HG03135 (cell line): ENCODE data around the gene TSPAN32.

Source experiments
- ATAC-seq: cut with Tn5 transposase; IDR thresholded peaks from one replicate; pipeline ENCODE4 v1.9.1; 2021; ENCODE audit warnings: mild to moderate bottlenecking, moderate library complexity; ENCODE audit not compliant: unreplicated experiment

The TSPAN32 gene

DNA sequence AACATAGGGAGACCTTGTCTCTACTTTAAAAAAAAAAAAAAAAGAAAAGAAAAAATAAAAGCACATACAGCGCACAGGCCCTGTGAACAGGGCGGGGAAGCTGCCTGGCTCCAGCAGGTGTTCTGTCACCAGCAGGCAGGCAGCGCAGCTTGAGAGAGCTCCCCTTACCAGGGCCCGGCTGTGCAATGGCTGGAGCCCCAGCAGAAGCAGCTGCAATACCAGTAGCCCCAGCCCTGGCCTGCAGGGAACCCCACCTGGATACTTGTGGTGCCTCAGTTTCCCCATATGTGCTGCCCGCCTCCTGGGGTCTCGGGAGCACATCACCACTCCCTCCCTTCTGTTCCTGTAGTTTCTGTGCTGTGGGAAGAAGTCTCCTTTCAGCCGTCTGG is 12.3 kb downstream of the TSPAN32 start:
- no peak for ATAC-seq

GRCh38 chr11:2314525-2315394 is 12.9 kb downstream of the TSPAN32 start:
- no peak for ATAC-seq

DNA sequence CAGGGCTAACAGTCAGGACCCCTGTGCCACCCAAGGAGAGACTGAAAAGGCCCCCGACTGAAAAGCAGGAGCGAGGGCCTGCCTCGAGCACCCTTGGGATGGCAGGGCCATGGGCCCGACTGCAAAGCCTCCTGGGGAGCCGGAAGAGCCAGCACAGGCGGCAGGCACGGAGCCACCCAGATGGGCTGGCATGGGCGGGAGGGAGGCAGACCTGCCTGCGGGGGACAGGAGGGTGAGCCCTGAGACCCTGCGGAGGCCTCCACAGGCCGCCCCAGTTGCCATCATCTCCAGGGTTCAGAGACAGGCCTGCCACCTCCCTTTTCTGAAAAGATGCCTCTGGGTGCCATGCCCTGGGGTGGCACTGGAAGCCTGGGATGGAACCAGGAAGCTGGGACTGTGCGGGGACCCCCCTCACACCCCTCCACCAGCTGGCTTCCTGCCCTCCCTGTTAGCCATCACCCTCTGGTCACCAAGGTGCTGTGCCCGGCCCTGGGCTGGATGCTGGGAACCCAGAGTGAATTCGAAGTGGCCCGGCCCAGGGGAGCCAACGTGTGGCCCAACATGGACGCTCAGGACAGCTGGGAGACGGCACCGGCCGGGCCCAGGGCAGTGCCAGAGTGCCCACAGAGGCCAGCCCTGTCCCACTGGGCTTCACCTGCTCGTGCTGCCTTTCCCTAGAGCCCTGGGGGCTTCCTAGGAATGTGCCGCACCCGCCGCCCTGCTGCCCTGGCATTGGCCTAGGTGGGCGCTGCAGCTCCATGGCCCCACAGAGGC is 13.8 kb downstream of the TSPAN32 start:
- ATAC-seq: no peak

DNA sequence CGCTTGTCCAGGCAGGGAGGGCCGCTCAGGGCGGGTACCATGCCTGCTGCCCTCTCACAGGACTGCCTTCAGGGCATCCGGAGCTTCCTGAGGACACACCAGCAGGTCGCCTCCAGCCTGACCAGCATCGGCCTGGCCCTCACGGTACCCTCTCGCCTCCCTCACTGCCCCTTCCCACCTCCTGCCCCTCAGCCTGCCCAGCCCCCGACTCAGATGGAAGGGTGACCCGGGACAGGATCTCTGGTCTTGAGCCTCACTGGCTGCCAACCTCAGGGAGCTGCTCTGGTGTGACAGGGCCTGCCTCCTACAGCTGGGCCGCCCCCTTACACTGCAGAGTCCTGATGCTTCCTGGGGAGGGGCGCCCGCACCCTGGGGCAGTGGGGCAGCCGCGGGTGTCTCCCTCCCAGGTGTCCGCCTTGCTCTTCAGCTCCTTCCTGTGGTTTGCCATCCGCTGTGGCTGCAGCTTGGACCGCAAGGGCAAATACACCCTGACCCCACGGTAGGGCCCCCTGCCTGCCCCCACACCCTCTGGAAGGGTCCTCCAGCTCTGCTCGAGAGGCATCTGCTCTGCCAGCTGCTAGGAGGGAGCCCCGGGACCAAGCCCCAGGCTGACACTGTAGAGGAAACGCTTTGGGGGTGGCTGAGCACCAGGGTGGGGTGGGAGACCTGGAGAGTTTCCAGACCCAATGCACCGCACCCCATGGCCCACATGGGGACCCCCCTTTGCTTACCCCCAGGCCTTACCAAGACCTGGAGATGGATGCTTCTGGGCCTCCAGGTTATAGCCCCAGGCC is 14.6 kb downstream of the TSPAN32 start:
- no peak for ATAC-seq

DNA sequence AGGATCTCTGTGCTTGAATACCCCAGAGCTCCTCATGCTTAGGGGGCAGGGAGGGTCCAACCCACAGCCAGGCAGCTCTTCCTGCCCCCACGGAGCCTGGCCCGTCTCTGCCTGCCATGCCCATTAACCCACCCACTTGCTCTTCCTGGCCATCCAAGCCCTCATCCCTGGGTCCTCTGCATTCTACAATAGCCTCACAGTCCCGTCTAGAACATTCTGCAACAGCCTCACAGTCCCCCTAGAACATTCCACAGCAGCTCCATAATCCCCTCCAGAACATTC is 15.1 kb downstream of the TSPAN32 start:
- no peak for ATAC-seq

- ATAC-seq: no peak
Observed at GRCh38 chr11:2317354-2318050, 15.7 kb downstream of the TSPAN32 start.

DNA sequence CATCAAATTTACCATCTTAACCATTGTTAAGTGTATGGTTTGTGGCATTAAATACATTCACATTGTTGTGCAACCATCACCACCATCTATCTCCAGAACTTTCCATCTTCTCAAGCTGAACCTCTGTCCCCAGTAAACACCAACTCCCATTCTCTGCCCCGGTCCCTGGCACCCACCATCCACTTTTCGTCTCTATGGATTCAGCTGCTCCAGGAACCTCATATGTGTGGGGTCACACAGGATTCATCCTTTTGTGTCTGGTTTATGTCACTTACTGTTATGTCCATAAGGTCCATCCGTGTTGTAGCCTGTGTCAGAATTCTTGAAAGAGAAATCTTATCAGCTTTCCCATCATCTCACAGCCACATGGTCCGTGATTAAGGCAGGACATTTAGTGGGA is 16.3 kb downstream of the TSPAN32 start:
- ATAC-seq: no peak

GRCh38 chr11:2318707-2319106 is 16.9 kb downstream of the TSPAN32 start:
- no peak for ATAC-seq

DNA sequence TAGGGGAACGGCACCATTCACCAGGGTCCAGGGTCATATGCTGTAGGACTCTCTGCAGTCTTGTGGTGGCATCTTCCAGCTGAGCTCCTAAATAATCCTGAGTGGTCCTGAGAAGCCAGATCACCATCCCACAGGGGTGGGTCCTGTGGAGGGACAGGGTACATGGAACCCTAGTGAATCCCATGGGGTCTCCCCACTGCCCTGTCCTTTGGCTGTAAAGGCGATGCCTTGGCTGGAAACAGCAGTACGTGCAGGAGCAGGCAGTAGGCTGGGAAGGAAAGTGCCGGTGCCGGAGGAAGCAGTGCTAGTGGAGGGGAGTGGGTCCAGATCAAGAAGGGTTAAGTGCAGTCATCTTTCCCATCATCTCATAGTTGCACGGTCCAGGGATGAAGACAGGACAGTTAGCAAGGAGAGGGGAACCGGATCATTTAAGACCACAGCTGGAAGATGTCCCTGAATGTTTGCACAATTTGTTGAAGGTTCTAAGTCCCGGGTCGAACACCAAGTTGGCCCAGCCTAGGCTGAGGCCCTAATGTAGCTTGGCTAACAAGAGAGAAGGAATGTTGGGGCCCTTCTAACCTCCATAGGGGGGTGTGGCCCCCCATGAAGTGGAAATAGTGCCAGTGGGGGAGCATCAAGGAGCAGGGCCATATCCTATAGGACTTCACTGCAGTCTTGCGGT is 18.1 kb downstream of the TSPAN32 start:
- ATAC-seq: no peak

- no peak for ATAC-seq
Observed at GRCh38 chr11:2320568-2321310, 18.9 kb downstream of the TSPAN32 start.

GRCh38 chr11:2321311-2321683 is 19.5 kb downstream of the TSPAN32 start:
- no peak for ATAC-seq

DNA sequence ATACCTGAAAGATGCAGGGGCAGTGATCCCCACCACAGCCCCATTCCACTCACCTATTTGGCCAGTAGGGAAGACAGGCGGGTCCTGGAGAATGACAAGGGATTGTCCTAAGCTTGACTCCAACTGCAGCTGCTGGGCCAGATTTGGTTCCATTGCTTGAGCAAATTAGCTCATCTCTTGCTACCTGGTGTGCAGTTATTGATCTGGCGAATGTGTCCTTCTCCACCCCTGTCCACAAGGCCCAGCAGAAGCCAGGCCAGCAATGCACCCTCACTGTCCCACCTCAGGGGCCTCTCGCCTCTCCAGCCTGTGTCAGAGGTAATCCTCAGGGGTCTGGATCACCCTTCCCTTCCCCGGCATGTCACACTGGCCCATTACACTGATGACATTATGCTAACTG is 23.3 kb downstream of the TSPAN32 start:
- ATAC-seq: no peak

- ATAC-seq: no peak
Observed at GRCh38 chr11:2325719-2326118, 23.9 kb downstream of the TSPAN32 start.

GRCh38 chr11:2327032-2327431 is 25.2 kb downstream of the TSPAN32 start:
- no peak for ATAC-seq

DNA sequence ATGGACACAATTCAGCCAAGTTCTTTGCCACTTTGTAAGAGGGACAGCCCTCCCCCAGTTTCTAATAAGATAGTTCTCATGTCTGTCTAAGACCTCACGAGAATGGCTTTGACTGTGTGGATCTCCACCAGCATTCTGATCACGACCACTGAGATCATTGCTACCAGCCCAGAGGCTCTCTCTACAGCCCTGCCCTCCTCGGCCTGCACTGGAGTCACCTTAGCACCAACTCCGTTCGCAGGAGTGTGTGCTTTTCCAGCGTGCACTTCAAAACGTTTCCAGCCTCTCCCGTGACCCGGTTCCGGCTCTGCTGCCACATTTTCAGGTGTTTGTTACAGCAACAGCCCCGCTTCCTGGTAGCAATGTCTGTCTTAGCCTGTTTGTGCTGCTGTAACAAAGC is 26.2 kb downstream of the TSPAN32 start:
- ATAC-seq: no peak

- no peak for ATAC-seq
Observed at GRCh38 chr11:2328656-2329354, 27.0 kb downstream of the TSPAN32 start.

DNA sequence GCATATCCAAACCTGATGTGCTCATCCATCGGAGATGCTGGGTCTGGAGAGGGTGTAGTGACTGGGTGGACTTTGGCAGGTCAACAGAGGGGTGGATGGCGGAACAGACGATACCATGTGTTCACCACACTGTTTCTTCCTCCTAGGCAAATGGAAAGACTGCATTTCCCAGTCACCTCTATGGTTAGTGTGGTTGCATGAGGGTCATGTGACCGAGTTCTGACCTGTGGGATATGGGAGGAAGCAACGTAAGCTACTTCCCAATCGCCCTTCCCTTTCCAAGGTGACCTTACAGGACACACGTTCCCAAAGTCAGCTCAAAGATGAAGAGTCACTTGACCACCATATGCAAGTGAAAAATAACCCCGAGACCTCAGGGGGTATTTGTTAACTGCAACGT is 27.7 kb downstream of the TSPAN32 start:
- no peak for ATAC-seq

- ATAC-seq: no peak
Observed at GRCh38 chr11:2330696-2331095, 28.9 kb downstream of the TSPAN32 start.

GRCh38 chr11:2331404-2331803 is 29.6 kb downstream of the TSPAN32 start:
- ATAC-seq: no peak
